GM12872 (cell line): Measurements from ENCODE around the gene FEM1C.

Source experiments
- CTCF ChIP-seq: IDR thresholded peaks from 3 replicates; pipeline ENCODE4 v1.5.1; 2011; ENCODE audit warnings: low read depth, mild to moderate bottlenecking, low read length, moderate library complexity; ENCODE audit not compliant: insufficient read depth

Gene FEM1C

GRCh38 chr5:115520191-115520590 is 24.4 kb downstream of the FEM1C start:
- no peak for TF ChIP-seq CTCF

- no peak for TF ChIP-seq CTCF
Measured at GRCh38 chr5:115516372-115516771, 28.2 kb downstream of the FEM1C start.

GRCh38 chr5:115514220-115514619 is 30.4 kb downstream of the FEM1C start:
- TF ChIP-seq CTCF = no peak

- no peak for TF ChIP-seq CTCF
Measured at GRCh38 chr5:115511632-115512031, 32.9 kb downstream of the FEM1C start.

- no peak for TF ChIP-seq CTCF
Measured at GRCh38 chr5:115510145-115510645, 34.4 kb downstream of the FEM1C start.

GRCh38 chr5:115509547-115509946 is 35.0 kb downstream of the FEM1C start:
- TF ChIP-seq CTCF = no peak

- no peak for TF ChIP-seq CTCF
Measured at GRCh38 chr5:115507681-115508080, 36.9 kb downstream of the FEM1C start.

- no peak for TF ChIP-seq CTCF
Measured at GRCh38 chr5:115503420-115503819, 41.2 kb downstream of the FEM1C start.
